Neural progenitor cell (in vitro differentiated cells): Measurements from ENCODE around the gene STK25. TPM values are rescaled to one million over a fixed set of nuclear protein-coding genes. Genes with fewer than 3 reads are reported as not detected.

Experiments used
- DNase-seq: peaks from one replicate; pipeline ENCODE4 v3.0.0-alpha.2; 2016; ENCODE audit warnings: low spot score
- H2AFZ ChIP-seq: fragments of 200-600 bp; sonication (generic); replicated peaks from 2 replicates; pipeline ENCODE4 v1.6.1; 2016; ENCODE audit warnings: antibody characterized with exemption
- H3F3A ChIP-seq: fragments of 200-600 bp; sonication (generic); 2 replicates; pipeline ENCODE4 v1.6.1; 2016; ENCODE audit warnings: antibody characterized with exemption, low read depth
- H3K27ac ChIP-seq: fragments of 200-600 bp; sonication (generic); 2 replicates; pipeline ENCODE4 v1.5.1; 2016; ENCODE audit warnings: mild to moderate bottlenecking
- H3K27me3 ChIP-seq: fragments of 200-600 bp; sonication (generic); 2 replicates; pipeline ENCODE4 v1.6.1; 2016; ENCODE audit warnings: mild to moderate bottlenecking, moderate library complexity
- H3K36me3 ChIP-seq: fragments of 200-600 bp; sonication (generic); 2 replicates; pipeline ENCODE4 v1.5.1; 2016
- H3K4me1 ChIP-seq: fragments of 200-600 bp; sonication (generic); 2 replicates; pipeline ENCODE4 v1.6.1; 2016; ENCODE audit warnings: mixed run types
- H3K4me2 ChIP-seq: fragments of 200-600 bp; sonication (generic); 2 replicates; pipeline ENCODE4 v1.6.1; 2016
- H3K4me3 ChIP-seq: fragments of 200-600 bp; sonication (generic); 2 replicates; pipeline ENCODE4 v1.5.1; 2016
- H3K79me2 ChIP-seq: fragments of 200-600 bp; sonication (generic); 2 replicates; pipeline ENCODE4 v1.6.1; 2016; ENCODE audit warnings: low read depth
- H3K9ac ChIP-seq: fragments of 200-600 bp; sonication (generic); 2 replicates; pipeline ENCODE4 v1.6.1; 2016
- H3K9me3 ChIP-seq: fragments of 200-600 bp; sonication (generic); 2 replicates; pipeline ENCODE4 v1.5.1; 2016; ENCODE audit warnings: low read depth
- H4K20me1 ChIP-seq: fragments of 200-600 bp; sonication (generic); 2 replicates; pipeline ENCODE4 v1.6.1; 2016; ENCODE audit warnings: low read depth
- H3K27ac Mint-ChIP-seq: 3 replicates; pipeline ENCODE4 v1.8.0; 2021; ENCODE audit warnings: mixed read lengths
- H3K27me3 Mint-ChIP-seq: 2 replicates; pipeline ENCODE4 v1.8.0; 2022; ENCODE audit warnings: low read depth, mild to moderate bottlenecking, inconsistent platforms, moderate library complexity, mixed read lengths; ENCODE audit not compliant: insufficient read depth
- H3K36me3 Mint-ChIP-seq: 3 replicates; pipeline ENCODE4 v1.8.0; 2021; ENCODE audit warnings: mixed read lengths
- H3K4me1 Mint-ChIP-seq: 3 replicates; pipeline ENCODE4 v1.8.0; 2021; ENCODE audit warnings: mixed read lengths
- H3K4me3 Mint-ChIP-seq: 3 replicates; pipeline ENCODE4 v1.8.0; 2021; ENCODE audit warnings: mild to moderate bottlenecking, moderate library complexity, mixed read lengths
- H3K9me3 Mint-ChIP-seq: 3 replicates; pipeline ENCODE4 v1.8.0; 2020; ENCODE audit warnings: mixed read lengths
- EZH2 ChIP-seq: fragments of 200-600 bp; sonication (generic); IDR thresholded peaks from 2 replicates; pipeline ENCODE4 v1.6.1; 2017; ENCODE audit warnings: antibody characterized with exemption, mild to moderate bottlenecking, moderate library complexity
- EZH2phosphoT487 ChIP-seq: fragments of 200-600 bp; sonication (generic); IDR thresholded peaks from 2 replicates; pipeline ENCODE4 v1.6.1; 2017; ENCODE audit warnings: antibody characterized with exemption
- total RNA-seq: library from RNA; depleted of rRNA; stranded (reverse); fragments of >200 nt; gene quantifications from 2 replicates; pipeline ENCODE4 v1.2.3, GENCODE V29; 2015; ENCODE audit warnings: low replicate concordance
- TF ChIP-seq, protein P1 (sequence below): fragments of 200-600 bp; sonication (generic); IDR thresholded peaks from 2 replicates; pipeline ENCODE4 v1.5.1; 2017; ENCODE audit warnings: antibody characterized with exemption, mild to moderate bottlenecking

The STK25 gene
- total RNA-seq, 1 donor from 2014 or later = 164 TPM

DNA sequence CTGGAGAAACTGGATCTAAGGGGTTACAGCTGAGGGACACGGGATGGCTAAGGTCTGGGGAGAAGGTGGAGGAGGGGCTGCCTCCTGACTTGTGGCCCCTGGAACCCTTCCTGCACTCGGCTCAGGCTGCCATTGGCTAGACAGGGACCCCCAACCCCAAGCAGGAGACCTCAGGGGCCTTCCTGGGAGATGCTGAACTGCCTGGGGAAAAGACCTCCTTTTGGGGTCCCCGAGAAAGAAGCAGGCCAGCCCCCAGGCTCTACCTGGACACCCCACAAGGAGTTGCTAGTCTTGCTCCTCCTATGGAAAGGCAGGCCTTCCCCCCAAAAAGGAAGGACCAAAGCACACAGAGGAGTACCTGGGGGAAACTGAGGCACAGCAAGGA, 40.1 kb upstream of the STK25 start:
- Histone ChIP-seq H4K20me1 (no peaks in the 10 kb centered on the region), H3K9me3 (no peaks in the 10 kb centered on the region), H3K4me2 (no peak overlapping the region), H3K4me1 (peaks cover 6% of the 10 kb centered on the region), H2AFZ (no peak overlapping the region), H3K79me2 (no peaks in the 10 kb centered on the region), H3K27ac (no peak overlapping the region), H3K36me3 (no peaks in the 10 kb centered on the region), H3K4me3 (no peak overlapping the region), H3K9ac (no peak overlapping the region), H3K27me3 (peaks cover 12% of the 10 kb centered on the region), H3F3A (no peaks in the 10 kb centered on the region)
- no peaks in the 10 kb centered on the region for H3K36me3 Mint-ChIP-seq
- no peak overlapping the region for H3K4me3 Mint-ChIP-seq
- no peak overlapping the region for H3K27ac Mint-ChIP-seq
- DNase-seq = no peak
- TF ChIP-seq EZH2 (no peak), EZH2phosphoT487 (no peak)
- TF ChIP-seq, protein P1, sequence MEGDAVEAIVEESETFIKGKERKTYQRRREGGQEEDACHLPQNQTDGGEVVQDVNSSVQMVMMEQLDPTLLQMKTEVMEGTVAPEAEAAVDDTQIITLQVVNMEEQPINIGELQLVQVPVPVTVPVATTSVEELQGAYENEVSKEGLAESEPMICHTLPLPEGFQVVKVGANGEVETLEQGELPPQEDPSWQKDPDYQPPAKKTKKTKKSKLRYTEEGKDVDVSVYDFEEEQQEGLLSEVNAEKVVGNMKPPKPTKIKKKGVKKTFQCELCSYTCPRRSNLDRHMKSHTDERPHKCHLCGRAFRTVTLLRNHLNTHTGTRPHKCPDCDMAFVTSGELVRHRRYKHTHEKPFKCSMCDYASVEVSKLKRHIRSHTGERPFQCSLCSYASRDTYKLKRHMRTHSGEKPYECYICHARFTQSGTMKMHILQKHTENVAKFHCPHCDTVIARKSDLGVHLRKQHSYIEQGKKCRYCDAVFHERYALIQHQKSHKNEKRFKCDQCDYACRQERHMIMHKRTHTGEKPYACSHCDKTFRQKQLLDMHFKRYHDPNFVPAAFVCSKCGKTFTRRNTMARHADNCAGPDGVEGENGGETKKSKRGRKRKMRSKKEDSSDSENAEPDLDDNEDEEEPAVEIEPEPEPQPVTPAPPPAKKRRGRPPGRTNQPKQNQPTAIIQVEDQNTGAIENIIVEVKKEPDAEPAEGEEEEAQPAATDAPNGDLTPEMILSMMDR = no peak
- H3K27me3 Mint-ChIP-seq = peaks cover 4% of the 10 kb centered on the region
- no peaks in the 10 kb centered on the region for H3K9me3 Mint-ChIP-seq
- H3K4me1 Mint-ChIP-seq = peaks cover 2% of the 10 kb centered on the region

DNA sequence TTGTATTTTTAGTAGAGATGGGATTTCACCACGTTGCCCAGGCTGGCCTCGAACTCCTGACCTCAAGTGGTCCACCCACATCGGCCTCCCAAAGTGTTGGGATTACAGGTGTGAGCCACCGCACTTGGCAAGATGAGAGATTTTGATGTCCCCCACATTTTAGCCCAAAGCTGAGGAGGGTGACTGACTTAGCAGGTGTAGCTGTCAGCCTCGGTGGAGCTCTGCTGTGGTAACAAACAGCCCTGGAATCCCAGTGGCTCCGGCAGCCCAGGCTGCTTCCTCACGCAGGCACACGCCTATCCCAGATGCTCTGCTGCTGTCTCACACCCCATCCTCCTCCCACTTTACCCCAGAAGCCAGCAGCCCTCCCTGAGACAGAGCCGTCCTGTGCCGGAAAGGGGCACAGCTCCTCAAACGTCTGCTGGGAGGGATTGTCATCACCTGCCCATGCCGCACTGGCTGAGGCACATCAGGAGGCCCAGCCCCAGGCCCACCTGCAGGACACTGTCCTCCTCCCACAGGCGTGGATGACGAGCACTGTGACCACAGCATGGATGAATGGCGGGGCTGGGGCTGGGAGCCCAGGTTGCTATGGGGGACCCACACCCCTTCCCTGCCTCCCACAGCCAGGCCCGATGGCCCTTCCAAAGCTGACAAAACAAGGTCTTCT, 39.5 kb upstream of the STK25 start:
- Histone ChIP-seq H2AFZ (no peak overlapping the region), H3K27ac (no peak overlapping the region), H3K36me3 (no peaks in the 10 kb centered on the region), H3K4me3 (no peak overlapping the region), H3K9ac (no peak overlapping the region), H3K79me2 (no peaks in the 10 kb centered on the region), H3K9me3 (no peaks in the 10 kb centered on the region), H3K4me2 (no peak overlapping the region), H3K4me1 (peaks cover 6% of the 10 kb centered on the region), H3K27me3 (peaks cover 17% of the 10 kb centered on the region), H3F3A (no peaks in the 10 kb centered on the region), H4K20me1 (no peaks in the 10 kb centered on the region)
- DNase-seq = no peak
- Mint-ChIP-seq H3K4me3 (no peak overlapping the region), H3K9me3 (no peaks in the 10 kb centered on the region), H3K4me1 (peaks cover 2% of the 10 kb centered on the region), H3K36me3 (no peaks in the 10 kb centered on the region), H3K27me3 (peaks cover 8% of the 10 kb centered on the region), H3K27ac (no peak overlapping the region)
- TF ChIP-seq EZH2 = no peak
- no peak for TF ChIP-seq EZH2phosphoT487
- TF ChIP-seq, protein P1 = no peak

DNA sequence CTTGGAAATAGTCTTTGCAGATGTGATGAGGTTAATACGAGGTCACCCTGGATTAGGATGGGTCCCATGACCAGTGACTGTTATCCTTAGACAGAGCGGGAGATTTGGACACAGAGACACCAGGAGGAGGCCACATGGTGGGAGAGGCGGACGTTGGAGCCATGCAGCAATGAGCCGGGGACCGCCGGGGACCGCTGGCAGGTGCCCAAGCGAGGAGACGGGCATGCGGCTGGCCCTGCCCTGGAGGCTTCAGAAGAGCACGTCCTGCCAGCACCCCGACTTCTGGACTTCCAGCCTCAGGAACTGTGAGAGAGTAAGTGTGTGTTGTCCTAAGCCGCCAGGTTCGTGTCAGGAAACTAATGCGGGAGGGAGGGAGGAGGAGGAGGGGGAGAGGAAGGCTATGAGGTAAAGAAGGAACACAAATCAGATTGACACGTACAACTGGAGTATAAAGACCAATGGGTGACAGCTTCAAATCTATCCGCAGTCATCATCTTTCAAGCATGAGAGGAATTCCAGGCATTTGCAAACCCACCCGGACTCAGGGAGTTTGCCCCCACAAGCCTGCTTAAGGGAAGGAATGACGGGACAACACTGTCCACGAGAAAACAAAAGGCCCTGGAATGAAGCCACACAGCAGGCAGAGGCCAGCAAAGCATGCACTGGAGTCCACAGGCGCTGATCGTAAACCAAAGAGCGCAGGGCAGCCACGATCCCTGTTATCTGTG, 38.6 kb upstream of the STK25 start:
- peak; percentile 78 for DNase-seq
- H2AFZ ChIP-seq = no peak overlapping the region
- TF ChIP-seq, protein P1 = no peak
- TF ChIP-seq EZH2phosphoT487 = no peak
- TF ChIP-seq EZH2 = no peak

More for the DNA sequence above, 38.6 kb upstream of the STK25 start:
- Mint-ChIP-seq H3K27ac (peak overlapping the region; percentile 23), H3K36me3 (no peaks in the 10 kb centered on the region), H3K9me3 (no peaks in the 10 kb centered on the region), H3K4me1 (peaks cover 2% of the 10 kb centered on the region), H3K27me3 (peaks cover 15% of the 10 kb centered on the region), H3K4me3 (peak overlapping the region; percentile 73)
- H3F3A ChIP-seq = no peaks in the 10 kb centered on the region
- no peak overlapping the region for H3K4me3 ChIP-seq
- peaks cover 6% of the 10 kb centered on the region for H3K4me1 ChIP-seq
- H3K27me3 ChIP-seq = peaks cover 27% of the 10 kb centered on the region
- H3K9ac ChIP-seq = no peak overlapping the region
- H3K27ac ChIP-seq = no peak overlapping the region
- no peaks in the 10 kb centered on the region for H3K79me2 ChIP-seq
- no peaks in the 10 kb centered on the region for H3K36me3 ChIP-seq
- H3K4me2 ChIP-seq = peak overlapping the region; percentile 43
- no peaks in the 10 kb centered on the region for H4K20me1 ChIP-seq
- no peaks in the 10 kb centered on the region for H3K9me3 ChIP-seq
